ENCODE measurements around the gene CFHR4.
"Not testable (repeated sequence)": the region's sequence is repeated elsewhere in the genome, so short reads cannot be mapped to it uniquely, and the experiment has no call there.

The CFHR4 gene

DNA sequence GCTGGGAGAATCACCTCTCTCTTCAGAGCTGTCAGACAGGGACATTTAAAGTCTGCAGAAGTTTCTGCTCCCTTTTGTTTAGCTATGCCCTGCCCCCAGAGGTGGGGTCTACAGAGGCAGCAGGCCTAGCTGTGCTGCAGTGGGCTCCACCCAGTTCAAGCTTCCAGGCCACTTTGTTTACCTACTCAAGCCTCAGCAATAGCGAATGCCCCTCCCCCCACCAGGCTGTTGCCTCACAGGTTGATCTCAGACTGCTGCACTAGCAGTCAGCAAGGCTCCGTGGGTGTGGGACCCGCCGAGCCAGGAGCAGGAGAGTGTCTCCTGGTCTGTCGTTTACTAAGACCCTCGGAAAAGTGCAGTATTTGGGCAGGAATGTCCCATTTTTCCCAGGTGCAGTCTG lies 53.6 kb downstream of the CFHR4 start:
- DNase-seq (ENCODE audit: low read depth), result not testable (repeated sequence)

- not testable (repeated sequence) for DNase-seq (ENCODE audit: low read depth)
Observed at GRCh38 chr1:196943568-196943967, 55.7 kb downstream of the CFHR4 start, which contains the start of gene CFHR2. TSS of gene CFHR2 (plus strand) at chr1:196943738. CDS start at chr1:196943881, 143 bp downstream.

- no peak for DNase-seq (ENCODE audit: low read depth)
Observed at GRCh38 chr1:196951711-196952394, 64.0 kb downstream of the CFHR4 start.

DNA sequence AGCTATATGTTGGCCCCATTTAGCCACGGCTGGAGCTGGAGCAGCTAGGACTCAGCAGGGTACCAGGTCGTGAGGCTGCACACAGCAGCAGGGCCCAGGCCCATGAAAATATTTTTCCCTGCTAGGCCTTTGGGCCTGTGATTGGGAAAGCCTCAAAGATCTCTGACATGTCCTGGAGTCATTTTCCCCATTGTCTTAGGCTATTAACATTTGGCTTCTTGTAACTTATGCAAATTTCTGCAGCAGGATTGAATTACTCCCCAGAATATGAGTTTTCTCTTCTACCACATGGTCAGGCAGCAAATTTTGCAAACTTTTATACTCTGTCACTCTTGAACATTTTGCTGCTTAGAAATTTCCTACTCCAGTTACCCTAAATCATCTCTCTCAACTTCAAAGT lies 66.9 kb downstream of the CFHR4 start:
- no peak for DNase-seq (ENCODE audit: low read depth)

DNA sequence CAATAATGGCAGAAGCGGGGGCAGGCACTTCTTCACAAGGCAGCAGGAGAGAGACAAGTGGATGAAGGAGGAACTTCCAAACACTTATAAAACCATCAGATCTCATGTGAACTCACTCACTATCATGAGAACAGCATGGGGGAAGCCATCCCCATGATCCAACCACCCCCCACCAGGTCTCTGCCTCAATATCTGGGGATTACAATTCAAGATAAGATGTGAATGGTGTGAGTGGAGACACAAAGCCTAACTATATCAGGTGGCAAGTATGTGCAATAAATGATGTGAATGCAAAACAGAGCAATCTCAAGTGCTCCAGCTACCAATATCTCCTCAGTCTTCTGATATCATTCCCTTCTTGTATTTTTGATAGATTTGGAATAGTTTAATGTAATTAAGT lies 68.1 kb downstream of the CFHR4 start:
- no peak for DNase-seq (ENCODE audit: low read depth)

GRCh38 chr1:196960854-196961253 lies 73.0 kb downstream of the CFHR4 start:
- no peak for DNase-seq (ENCODE audit: low read depth)

Measured in fibroblast of the conjunctiva (primary cell).